Inferior parietal cortex (tissue), 1 donor: Measurements from ENCODE around the gene TBL1X.
"Not testable (repeated sequence)": the region's sequence is repeated elsewhere in the genome, so short reads cannot be mapped to it uniquely, and the experiment has no call there.

Source experiments
- DNase-seq: peaks from one replicate; pipeline ENCODE4 v3.0.0-alpha.2; 2016; ENCODE audit errors: extremely low spot score

The TBL1X gene

GRCh38 chrX:9765072-9765736, 300.3 kb downstream of the TBL1X start:
- DNase-seq = no peak

GRCh38 chrX:9765737-9766097, 300.9 kb downstream of the TBL1X start, which contains the start of gene GPR143:
Gene GPR143, minus strand, starts transcription at chrX:9765847. Its CDS starts 30 bp downstream, at chrX:9765817.
- no peak for DNase-seq

GRCh38 chrX:9767375-9767774, 302.5 kb downstream of the TBL1X start:
- no peak for DNase-seq

GRCh38 chrX:9768321-9768839, 303.5 kb downstream of the TBL1X start:
- not testable (repeated sequence) for DNase-seq

- no peak for DNase-seq
Observed at GRCh38 chrX:9770319-9770718, 305.5 kb downstream of the TBL1X start.

- DNase-seq = no peak
Observed at GRCh38 chrX:9772943-9773342, 308.1 kb downstream of the TBL1X start.

GRCh38 chrX:9775930-9776329, 311.1 kb downstream of the TBL1X start:
- DNase-seq = no peak

GRCh38 chrX:9781941-9782340, 317.1 kb downstream of the TBL1X start:
- DNase-seq = no peak

- DNase-seq = no peak
Observed at GRCh38 chrX:9784332-9784731, 319.5 kb downstream of the TBL1X start.

- DNase-seq = no peak
Observed at GRCh38 chrX:9785254-9785943, 320.5 kb downstream of the TBL1X start.

- no peak for DNase-seq
Observed at GRCh38 chrX:9785944-9786797, 321.3 kb downstream of the TBL1X start, which contains the start of gene SHROOM2. Gene SHROOM2, plus strand, starts transcription at chrX:9786429. Its CDS starts 117 bp downstream, at chrX:9786546.

GRCh38 chrX:9786798-9787635, 322.2 kb downstream of the TBL1X start:
- DNase-seq = no peak

GRCh38 chrX:9788911-9789310, 324.1 kb downstream of the TBL1X start:
- no peak for DNase-seq

- no peak for DNase-seq
Observed at GRCh38 chrX:9789555-9789954, 324.7 kb downstream of the TBL1X start.
